ENCODE data around the gene PLPPR4. TPM values are rescaled to one million over a fixed set of nuclear protein-coding genes. Genes with fewer than 3 reads are reported as not detected.

The PLPPR4 gene
- total and polyA plus RNA-seq, 10 of the 15 experiments (the other 5 are each of a cell fraction or from before 2014, with no cell fraction given), result not detected

DNA sequence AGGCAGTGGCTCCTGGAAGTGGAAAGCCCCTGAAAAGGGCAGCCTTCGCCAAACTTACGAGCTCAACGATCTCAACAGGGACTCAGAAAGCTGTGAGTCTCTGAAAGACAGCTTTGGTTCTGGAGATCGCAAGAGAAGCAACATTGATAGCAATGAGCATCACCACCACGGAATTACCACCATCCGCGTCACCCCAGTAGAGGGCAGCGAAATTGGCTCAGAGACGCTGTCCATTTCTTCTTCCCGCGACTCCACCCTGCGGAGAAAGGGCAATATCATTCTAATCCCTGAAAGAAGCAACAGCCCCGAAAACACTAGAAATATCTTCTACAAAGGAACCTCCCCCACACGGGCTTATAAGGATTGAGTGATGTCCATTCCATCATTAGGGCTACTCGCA lies 42.4 kb downstream of the PLPPR4 start:
- TF ChIP-seq HCFC1 (IDR thresholded peaks at IDR 0.05; ENCODE audit: low read length) (no peak), TCF12 (IDR thresholded peaks at IDR 0.05; ENCODE audit: low read depth, low read length) (no peak), JUND (IDR thresholded peaks at IDR 0.05; ENCODE audit: low read depth, low read length) (no peak), RAD21 (IDR thresholded peaks at IDR 0.05; ENCODE audit: insufficient read depth, low read depth, low read length) (no peak), BCL11A (IDR thresholded peaks at IDR 0.05; ENCODE audit: low read depth, low read length) (no peak), WRNIP1 (IDR thresholded peaks at IDR 0.05; ENCODE audit: borderline replicate concordance, low read depth, low read length) (no peak), CREB1 (IDR thresholded peaks at IDR 0.05; ENCODE audit: low read depth) (no peak)
- TF ChIP-seq, protein P1, sequence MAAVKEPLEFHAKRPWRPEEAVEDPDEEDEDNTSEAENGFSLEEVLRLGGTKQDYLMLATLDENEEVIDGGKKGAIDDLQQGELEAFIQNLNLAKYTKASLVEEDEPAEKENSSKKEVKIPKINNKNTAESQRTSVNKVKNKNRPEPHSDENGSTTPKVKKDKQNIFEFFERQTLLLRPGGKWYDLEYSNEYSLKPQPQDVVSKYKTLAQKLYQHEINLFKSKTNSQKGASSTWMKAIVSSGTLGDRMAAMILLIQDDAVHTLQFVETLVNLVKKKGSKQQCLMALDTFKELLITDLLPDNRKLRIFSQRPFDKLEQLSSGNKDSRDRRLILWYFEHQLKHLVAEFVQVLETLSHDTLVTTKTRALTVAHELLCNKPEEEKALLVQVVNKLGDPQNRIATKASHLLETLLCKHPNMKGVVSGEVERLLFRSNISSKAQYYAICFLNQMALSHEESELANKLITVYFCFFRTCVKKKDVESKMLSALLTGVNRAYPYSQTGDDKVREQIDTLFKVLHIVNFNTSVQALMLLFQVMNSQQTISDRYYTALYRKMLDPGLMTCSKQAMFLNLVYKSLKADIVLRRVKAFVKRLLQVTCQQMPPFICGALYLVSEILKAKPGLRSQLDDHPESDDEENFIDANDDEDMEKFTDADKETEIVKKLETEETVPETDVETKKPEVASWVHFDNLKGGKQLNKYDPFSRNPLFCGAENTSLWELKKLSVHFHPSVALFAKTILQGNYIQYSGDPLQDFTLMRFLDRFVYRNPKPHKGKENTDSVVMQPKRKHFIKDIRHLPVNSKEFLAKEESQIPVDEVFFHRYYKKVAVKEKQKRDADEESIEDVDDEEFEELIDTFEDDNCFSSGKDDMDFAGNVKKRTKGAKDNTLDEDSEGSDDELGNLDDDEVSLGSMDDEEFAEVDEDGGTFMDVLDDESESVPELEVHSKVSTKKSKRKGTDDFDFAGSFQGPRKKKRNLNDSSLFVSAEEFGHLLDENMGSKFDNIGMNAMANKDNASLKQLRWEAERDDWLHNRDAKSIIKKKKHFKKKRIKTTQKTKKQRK (IDR thresholded peaks at IDR 0.05; ENCODE audit: low read depth, low read length), result no peak
- TF ChIP-seq, protein P2, sequence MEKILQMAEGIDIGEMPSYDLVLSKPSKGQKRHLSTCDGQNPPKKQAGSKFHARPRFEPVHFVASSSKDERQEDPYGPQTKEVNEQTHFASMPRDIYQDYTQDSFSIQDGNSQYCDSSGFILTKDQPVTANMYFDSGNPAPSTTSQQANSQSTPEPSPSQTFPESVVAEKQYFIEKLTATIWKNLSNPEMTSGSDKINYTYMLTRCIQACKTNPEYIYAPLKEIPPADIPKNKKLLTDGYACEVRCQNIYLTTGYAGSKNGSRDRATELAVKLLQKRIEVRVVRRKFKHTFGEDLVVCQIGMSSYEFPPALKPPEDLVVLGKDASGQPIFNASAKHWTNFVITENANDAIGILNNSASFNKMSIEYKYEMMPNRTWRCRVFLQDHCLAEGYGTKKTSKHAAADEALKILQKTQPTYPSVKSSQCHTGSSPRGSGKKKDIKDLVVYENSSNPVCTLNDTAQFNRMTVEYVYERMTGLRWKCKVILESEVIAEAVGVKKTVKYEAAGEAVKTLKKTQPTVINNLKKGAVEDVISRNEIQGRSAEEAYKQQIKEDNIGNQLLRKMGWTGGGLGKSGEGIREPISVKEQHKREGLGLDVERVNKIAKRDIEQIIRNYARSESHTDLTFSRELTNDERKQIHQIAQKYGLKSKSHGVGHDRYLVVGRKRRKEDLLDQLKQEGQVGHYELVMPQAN (conservative IDR thresholded peaks at IDR 0.05), result no peak
- TF ChIP-seq, protein P3, sequence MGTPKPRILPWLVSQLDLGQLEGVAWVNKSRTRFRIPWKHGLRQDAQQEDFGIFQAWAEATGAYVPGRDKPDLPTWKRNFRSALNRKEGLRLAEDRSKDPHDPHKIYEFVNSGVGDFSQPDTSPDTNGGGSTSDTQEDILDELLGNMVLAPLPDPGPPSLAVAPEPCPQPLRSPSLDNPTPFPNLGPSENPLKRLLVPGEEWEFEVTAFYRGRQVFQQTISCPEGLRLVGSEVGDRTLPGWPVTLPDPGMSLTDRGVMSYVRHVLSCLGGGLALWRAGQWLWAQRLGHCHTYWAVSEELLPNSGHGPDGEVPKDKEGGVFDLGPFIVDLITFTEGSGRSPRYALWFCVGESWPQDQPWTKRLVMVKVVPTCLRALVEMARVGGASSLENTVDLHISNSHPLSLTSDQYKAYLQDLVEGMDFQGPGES (IDR thresholded peaks at IDR 0.05), result no peak
- DNase-seq (ENCODE audit: low read depth, low spot score) (no peak), ATAC-seq (no peak), FAIRE-seq (no peak)
- SMC1A ChIA-PET (ENCODE audit: uncharacterized antibody, unreplicated experiment), result no interaction called here
- intact Hi-C loops (cut with micrococcal nuclease; ENCODE audit: unreplicated experiment), result no loop called here
- POLR2A ChIA-PET, result no interaction called here
- no TSS peak for BruUV-seq (replicated peaks)
- Histone ChIP-seq H3K27me3 (replicated peaks in 1 of 2; ENCODE audit: control insufficient read depth in 2 of 2, insufficient read depth in 2 of 2, low read length in 1 of 2) (no peaks in the 10 kb centered on the region), H3K4me2 (ENCODE audit: control insufficient read depth, insufficient read depth) (no peak overlapping the region), H2AFZ (ENCODE audit: control insufficient read depth, low read depth, low read length) (no peak overlapping the region), H3K27ac (ENCODE audit: control insufficient read depth, insufficient read depth) (no peak overlapping the region), H3K9me3 (replicated peaks; ENCODE audit: control insufficient read depth, insufficient read depth, low read length) (no peaks in the 10 kb centered on the region), H3K79me2 (ENCODE audit: control insufficient read depth, insufficient read depth, low read length) (no peaks in the 10 kb centered on the region), H3K9ac (ENCODE audit: control insufficient read depth, insufficient read depth, low read length) (no peak overlapping the region), H3K4me1 (ENCODE audit: control insufficient read depth, insufficient read depth, low read length) (no peaks in the 10 kb centered on the region), H4K20me1 (ENCODE audit: control insufficient read depth, insufficient read depth) (no peaks in the 10 kb centered on the region), H3K36me3 (ENCODE audit: control insufficient read depth in 2 of 2, insufficient read depth in 2 of 2, low read length in 1 of 2) (no peaks in the 10 kb centered on the region), H3K4me3 (no peak overlapping the region)
- in situ Hi-C loops (cut with MboI), result no loop called here
- RAD21 ChIA-PET (ENCODE audit: unreplicated experiment), result no interaction called here
- CTCF ChIA-PET, result no interaction called here
- 66% methylated on average over 15 of the region's 15 CpGs for WGBS (ENCODE audit: insufficient coverage, insufficient replicate concordance, low lambda C conversion rate, missing lambda C conversion rate)

Measured in GM12878 (cell line).